Endothelial cell of umbilical vein (primary cell): Measurements from ENCODE around the gene C5orf58.

Source experiments
- FOS ChIP-seq: IDR thresholded peaks from 2 replicates; pipeline ENCODE4 v1.6.1; 2011; ENCODE audit warnings: mild to moderate bottlenecking, low read length, moderate library complexity, borderline replicate concordance; ENCODE audit not compliant: insufficient read depth
- GATA2 ChIP-seq: IDR thresholded peaks from 2 replicates; pipeline ENCODE4 v1.7.0; 2011; ENCODE audit warnings: low read depth, mild to moderate bottlenecking, moderate library complexity, mixed read lengths, low read length; ENCODE audit not compliant: insufficient read length, insufficient read depth
- MYC ChIP-seq: IDR thresholded peaks from one replicate; pipeline ENCODE4 v1.6.1; 2011; ENCODE audit warnings: mild to moderate bottlenecking, low read depth, low read length
- POLR2A ChIP-seq: IDR thresholded peaks from 2 replicates; pipeline ENCODE4 v1.6.1; 2012; ENCODE audit warnings: low read depth, mild to moderate bottlenecking, control low read depth, low read length
- POLR2AphosphoS5 ChIP-seq: IDR thresholded peaks from 2 replicates; pipeline ENCODE4 v1.6.1; 2012; ENCODE audit warnings: low read depth, mild to moderate bottlenecking, control low read depth, low read length, moderate library complexity; ENCODE audit not compliant: insufficient read depth
- TF ChIP-seq, protein P1 (sequence below), 2 donors: IDR thresholded peaks; 1 replicate in 1 of 2; 2 replicates in 1 of 2; pipeline ENCODE4 v1.5.1; 2011; ENCODE audit warnings: low read length in 2 of 2, mild to moderate bottlenecking in 2 of 2, moderate library complexity in 2 of 2, control low read depth in 1 of 2, inconsistent platforms in 1 of 2, low read depth in 1 of 2; ENCODE audit not compliant: insufficient read depth in 1 of 2; ENCODE audit errors: extremely low read depth in 1 of 2
- TF ChIP-seq, protein P2 (sequence below): IDR thresholded peaks from 2 replicates; pipeline ENCODE4 v1.6.1; 2011; ENCODE audit not compliant: insufficient read depth, insufficient read length

DNA sequence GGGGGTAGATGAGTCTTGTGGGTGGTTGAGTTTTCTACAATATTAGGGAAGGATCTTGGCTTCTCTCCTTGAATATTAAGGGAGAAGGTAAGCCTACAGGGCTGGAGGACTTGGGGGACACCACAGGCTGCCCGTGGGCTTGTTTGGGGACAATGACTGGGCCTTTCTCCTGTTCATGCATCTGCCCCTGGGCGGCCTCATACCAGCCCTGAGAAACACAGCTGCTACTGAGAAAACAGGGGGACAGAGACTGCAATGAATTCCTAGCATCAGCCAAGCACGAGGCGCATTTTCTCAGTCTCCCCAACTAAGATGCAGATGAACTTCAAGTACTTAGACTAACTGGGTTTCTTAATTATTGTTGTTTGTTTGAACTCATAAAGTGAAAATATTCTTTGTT, 24.6 kb downstream of the C5orf58 start:
- no peak for TF ChIP-seq POLR2A
- TF ChIP-seq, protein P1, sequence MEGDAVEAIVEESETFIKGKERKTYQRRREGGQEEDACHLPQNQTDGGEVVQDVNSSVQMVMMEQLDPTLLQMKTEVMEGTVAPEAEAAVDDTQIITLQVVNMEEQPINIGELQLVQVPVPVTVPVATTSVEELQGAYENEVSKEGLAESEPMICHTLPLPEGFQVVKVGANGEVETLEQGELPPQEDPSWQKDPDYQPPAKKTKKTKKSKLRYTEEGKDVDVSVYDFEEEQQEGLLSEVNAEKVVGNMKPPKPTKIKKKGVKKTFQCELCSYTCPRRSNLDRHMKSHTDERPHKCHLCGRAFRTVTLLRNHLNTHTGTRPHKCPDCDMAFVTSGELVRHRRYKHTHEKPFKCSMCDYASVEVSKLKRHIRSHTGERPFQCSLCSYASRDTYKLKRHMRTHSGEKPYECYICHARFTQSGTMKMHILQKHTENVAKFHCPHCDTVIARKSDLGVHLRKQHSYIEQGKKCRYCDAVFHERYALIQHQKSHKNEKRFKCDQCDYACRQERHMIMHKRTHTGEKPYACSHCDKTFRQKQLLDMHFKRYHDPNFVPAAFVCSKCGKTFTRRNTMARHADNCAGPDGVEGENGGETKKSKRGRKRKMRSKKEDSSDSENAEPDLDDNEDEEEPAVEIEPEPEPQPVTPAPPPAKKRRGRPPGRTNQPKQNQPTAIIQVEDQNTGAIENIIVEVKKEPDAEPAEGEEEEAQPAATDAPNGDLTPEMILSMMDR (IDR thresholded peaks at IDR 0.05; ENCODE audit: extremely low read depth in 1 of 2, insufficient read depth in 1 of 2, low read depth in 1 of 2, low read length in 2 of 2), result no peak
- TF ChIP-seq FOS, result no peak
- no peak for TF ChIP-seq GATA2
- no peak for TF ChIP-seq POLR2AphosphoS5
- TF ChIP-seq, protein P2, sequence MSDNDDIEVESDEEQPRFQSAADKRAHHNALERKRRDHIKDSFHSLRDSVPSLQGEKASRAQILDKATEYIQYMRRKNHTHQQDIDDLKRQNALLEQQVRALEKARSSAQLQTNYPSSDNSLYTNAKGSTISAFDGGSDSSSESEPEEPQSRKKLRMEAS, result no peak
- TF ChIP-seq MYC, result no peak
